Fibroblast of pulmonary artery (primary cell): ENCODE data around the gene IKZF2.
A peak's percentile ranks its signal among the peaks of the same experiment; 100 is the strongest.

Experiments
- DNase-seq: peaks from one replicate; pipeline ENCODE4 v3.0.0-alpha.2; 2010; ENCODE audit warnings: low read depth
- H3K4me3 ChIP-seq: replicated peaks from 2 replicates; pipeline ENCODE4 v1.5.1; 2011; ENCODE audit warnings: low read depth, mild to moderate bottlenecking, control low read depth, low read length, moderate library complexity
- TF ChIP-seq, protein P1 (sequence below): IDR thresholded peaks from 2 replicates; pipeline ENCODE4 v1.5.1; 2011; ENCODE audit warnings: mild to moderate bottlenecking, control low read depth, low read length, inconsistent platforms; ENCODE audit errors: missing control alignments

Gene IKZF2

DNA sequence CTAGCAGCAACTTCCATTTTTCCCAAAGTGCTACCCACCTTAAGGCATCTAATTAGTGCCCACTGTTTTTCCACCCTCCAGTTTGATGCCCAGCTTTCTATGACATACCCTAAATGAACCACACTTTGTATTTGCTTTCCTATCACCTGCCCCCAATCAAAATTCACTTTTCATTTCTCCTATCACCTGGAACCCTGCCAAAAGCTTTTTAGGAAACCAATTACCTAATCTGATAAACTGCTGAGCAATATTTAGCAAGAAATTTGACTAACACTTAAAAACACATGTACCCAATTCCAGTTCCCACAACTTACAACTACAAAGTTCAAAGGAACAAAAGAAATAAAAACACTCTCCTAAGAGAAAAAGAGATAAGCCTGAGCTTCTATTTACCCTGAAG is 71.7 kb downstream of the IKZF2 start:
- TF ChIP-seq, protein P1, sequence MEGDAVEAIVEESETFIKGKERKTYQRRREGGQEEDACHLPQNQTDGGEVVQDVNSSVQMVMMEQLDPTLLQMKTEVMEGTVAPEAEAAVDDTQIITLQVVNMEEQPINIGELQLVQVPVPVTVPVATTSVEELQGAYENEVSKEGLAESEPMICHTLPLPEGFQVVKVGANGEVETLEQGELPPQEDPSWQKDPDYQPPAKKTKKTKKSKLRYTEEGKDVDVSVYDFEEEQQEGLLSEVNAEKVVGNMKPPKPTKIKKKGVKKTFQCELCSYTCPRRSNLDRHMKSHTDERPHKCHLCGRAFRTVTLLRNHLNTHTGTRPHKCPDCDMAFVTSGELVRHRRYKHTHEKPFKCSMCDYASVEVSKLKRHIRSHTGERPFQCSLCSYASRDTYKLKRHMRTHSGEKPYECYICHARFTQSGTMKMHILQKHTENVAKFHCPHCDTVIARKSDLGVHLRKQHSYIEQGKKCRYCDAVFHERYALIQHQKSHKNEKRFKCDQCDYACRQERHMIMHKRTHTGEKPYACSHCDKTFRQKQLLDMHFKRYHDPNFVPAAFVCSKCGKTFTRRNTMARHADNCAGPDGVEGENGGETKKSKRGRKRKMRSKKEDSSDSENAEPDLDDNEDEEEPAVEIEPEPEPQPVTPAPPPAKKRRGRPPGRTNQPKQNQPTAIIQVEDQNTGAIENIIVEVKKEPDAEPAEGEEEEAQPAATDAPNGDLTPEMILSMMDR: no peak
- no peak overlapping the region for H3K4me3 ChIP-seq
- DNase-seq: no peak

DNA sequence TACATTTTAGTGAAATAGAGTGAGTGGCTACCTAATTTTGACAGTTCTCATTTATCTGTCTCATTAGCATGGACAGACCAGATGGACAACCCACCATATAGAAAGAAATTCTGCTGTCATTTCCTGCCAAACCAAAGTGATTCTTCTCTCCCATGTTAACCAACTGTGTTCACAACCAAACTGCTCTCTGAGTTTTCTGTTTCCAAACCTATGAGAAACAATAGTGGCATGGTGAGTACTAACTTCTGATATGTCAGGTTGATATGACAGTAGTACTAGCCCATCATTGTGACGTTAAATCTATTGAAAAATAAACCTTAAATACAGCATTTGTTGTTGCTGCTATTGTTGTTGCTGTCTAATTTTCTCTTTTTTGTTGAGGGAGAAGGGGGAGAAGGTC is 72.7 kb downstream of the IKZF2 start:
- TF ChIP-seq, protein P1: no peak
- no peak overlapping the region for H3K4me3 ChIP-seq
- DNase-seq: no peak

DNA sequence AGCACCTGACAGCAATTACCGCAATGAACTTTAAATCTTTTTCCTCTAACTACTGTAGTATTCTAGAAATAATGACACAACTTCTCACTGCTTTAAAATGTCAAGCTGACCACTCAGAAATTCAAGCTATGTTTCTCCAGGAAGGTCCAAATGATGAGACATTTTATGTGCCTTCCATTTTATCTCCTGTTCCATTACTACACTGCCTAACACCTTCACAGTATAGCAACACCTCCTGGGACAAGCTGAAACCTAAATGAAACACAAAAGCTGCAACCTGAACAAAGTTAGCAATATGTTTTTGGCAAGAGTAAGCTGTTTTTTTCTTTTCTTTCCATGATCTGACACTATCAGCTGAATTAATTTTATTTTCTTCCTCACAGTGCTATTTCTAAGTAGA is 81.9 kb downstream of the IKZF2 start:
- DNase-seq: no peak
- TF ChIP-seq, protein P1: no peak
- H3K4me3 ChIP-seq: no peak overlapping the region

DNA sequence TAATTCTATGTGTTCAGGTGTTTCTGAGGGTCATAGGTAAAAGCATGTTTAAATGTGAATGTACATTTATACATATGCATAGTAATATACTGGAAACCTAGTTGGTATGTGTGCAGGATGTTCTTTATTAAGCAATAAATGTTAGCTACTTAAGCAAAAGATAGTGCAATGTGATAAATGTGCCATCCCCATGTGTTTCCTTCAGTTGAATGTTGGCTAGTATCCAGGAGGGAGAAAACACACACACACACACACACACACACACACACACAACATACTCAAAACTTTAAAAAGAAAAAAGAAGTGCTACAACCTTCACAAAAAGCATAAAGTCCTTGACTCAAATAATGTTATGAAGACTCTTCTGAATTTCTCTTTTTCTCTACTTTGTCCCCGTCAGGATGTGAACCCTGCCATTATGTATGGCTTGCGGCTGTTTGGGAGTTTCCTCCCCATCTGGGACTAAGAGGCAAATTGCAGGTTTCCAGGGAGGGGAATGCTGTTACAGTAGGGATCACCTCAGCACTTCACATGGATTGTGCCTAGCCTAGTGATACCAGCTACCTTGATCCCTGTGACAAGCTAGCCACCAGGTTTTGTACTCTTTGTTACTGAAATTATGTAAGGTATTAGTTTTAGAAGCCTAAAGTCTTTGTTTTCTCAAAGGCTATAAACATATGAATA is 82.6 kb downstream of the IKZF2 start:
- H3K4me3 ChIP-seq: no peak overlapping the region
- no peak for DNase-seq
- TF ChIP-seq, protein P1: no peak

DNA sequence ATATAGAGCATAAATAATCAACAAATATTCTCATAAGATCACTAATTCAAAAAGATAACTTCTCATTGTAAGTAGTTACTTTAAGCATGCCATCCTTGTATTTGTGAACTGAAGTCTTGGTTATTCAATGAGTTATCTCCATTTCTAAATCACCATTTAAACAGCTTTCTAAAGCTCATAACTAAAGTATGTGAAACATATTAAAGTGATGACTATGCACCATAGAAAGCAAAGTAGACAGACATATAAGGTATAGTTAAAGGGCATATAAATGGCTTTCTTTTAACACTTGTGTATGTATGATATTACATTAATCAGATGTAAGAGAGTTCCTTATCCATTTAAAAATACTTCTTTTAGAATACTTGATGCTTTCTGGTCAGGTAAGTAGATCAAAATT is 83.5 kb downstream of the IKZF2 start:
- DNase-seq: no peak
- no peak overlapping the region for H3K4me3 ChIP-seq
- TF ChIP-seq, protein P1: no peak

DNA sequence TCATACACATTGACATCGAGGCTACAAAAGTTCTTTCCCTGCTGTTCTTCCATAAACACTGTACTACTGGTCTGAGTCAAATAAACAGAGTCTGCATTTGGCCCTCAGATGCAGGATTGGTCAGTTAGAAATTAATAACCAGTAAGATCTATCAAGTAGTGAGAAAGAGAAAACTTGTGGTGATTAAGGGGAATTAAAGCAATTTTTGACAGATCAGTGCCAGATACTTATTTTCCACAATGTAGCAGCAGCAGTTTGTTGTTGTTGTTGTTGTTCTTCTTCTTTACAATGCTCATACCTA is 85.0 kb downstream of the IKZF2 start:
- H3K4me3 ChIP-seq: peak overlapping the region; percentile 33
- no peak for DNase-seq
- TF ChIP-seq, protein P1: no peak

DNA sequence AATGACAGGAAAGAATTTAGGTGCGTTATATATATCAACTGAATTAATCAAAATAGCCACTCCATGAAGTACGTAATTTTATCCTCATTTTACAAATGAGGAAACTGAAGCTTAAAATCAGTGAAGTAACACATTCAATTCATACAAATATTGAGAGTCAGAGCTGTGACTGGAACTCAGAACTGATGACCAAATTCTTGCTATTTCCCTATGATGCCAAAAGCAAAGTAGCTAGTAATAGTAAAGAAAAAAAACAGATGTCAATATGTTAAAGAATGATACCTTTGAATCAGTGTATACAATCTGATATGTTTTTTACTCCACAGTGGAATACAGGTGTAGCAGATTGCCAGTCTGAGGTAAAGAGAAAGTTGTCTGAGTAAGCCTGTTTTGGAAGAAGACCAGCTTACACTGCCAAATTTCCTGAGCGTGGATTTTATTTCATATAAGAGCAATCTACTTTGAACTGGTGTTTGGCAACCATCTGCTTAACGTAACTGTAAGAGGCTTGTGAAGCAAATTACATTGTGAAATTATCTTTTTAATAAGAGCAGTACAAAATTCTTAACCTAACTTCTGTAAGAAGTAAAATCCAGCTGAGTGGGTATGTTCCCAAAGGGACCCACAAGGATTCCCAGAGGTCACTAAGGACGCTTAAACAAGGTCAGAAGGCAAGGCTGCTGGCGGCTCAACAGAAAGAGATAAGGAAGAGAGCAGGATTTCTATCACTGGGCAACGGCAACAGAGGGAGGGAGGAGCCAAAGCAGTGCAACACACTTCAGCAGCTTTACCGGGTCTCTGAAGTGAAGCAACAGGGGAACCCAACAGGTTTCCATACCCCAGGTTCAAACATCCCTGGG is 85.6 kb downstream of the IKZF2 start:
- peak; percentile 70 for DNase-seq
- TF ChIP-seq, protein P1: no peak
- peak overlapping the region; percentile 33 for H3K4me3 ChIP-seq
